ENCODE data around the gene BICD2.

Gene BICD2

GRCh38 chr9:92740446-92740961 is 24.1 kb downstream of the BICD2 start:
- H3K9me3 Mint-ChIP-seq, result no peaks in the 10 kb centered on the region

GRCh38 chr9:92740009-92740408 is 24.6 kb downstream of the BICD2 start:
- Mint-ChIP-seq H3K4me1 (peaks cover 57% of the 10 kb centered on the region), H3K36me3 (ENCODE audit: low read depth) (no peaks in the 10 kb centered on the region), H3K9me3 (no peaks in the 10 kb centered on the region), H3K27me3 (ENCODE audit: low read depth) (no peaks in the 10 kb centered on the region), H3K4me3 (no peak overlapping the region), H3K27ac (peak overlapping the region in 2 of 3 experiments; percentile 24 to 55)
- TF ChIP-seq CTCF (IDR thresholded peaks at IDR 0.05; ENCODE audit: unreplicated experiment in 3 of 3), result no peak

More at GRCh38 chr9:92740446-92740961, 24.1 kb downstream of the BICD2 start:
- no peak for TF ChIP-seq CTCF (IDR thresholded peaks at IDR 0.05; ENCODE audit: unreplicated experiment in 3 of 3)
- Mint-ChIP-seq H3K36me3 (ENCODE audit: low read depth) (no peaks in the 10 kb centered on the region), H3K4me3 (no peak overlapping the region), H3K27ac (peak overlapping the region in 2 of 3 experiments; percentile 24 to 55), H3K27me3 (ENCODE audit: low read depth) (no peaks in the 10 kb centered on the region), H3K4me1 (peaks cover 62% of the 10 kb centered on the region)

- H3K4me1 Mint-ChIP-seq, result peaks cover 54% of the 10 kb centered on the region
- no peaks in the 10 kb centered on the region for H3K36me3 Mint-ChIP-seq (ENCODE audit: low read depth)
- TF ChIP-seq CTCF (IDR thresholded peaks at IDR 0.05; ENCODE audit: unreplicated experiment in 3 of 3), result no peak
- peak overlapping the region in 1 of 3 experiments; percentile 24 for H3K27ac Mint-ChIP-seq
- no peaks in the 10 kb centered on the region for H3K9me3 Mint-ChIP-seq
- no peak overlapping the region for H3K4me3 Mint-ChIP-seq
- H3K27me3 Mint-ChIP-seq (ENCODE audit: low read depth), result no peaks in the 10 kb centered on the region
Observed at GRCh38 chr9:92739346-92739970, 25.2 kb downstream of the BICD2 start.

- TF ChIP-seq CTCF (IDR thresholded peaks at IDR 0.05; ENCODE audit: unreplicated experiment in 3 of 3), result no peak
- no peaks in the 10 kb centered on the region for H3K9me3 Mint-ChIP-seq
- H3K27ac Mint-ChIP-seq, result peak overlapping the region in 1 of 3 experiments; percentile 16
- no peaks in the 10 kb centered on the region for H3K36me3 Mint-ChIP-seq (ENCODE audit: low read depth)
- H3K27me3 Mint-ChIP-seq (ENCODE audit: low read depth), result no peaks in the 10 kb centered on the region
- peaks cover 49% of the 10 kb centered on the region for H3K4me1 Mint-ChIP-seq
- no peak overlapping the region for H3K4me3 Mint-ChIP-seq
Observed at GRCh38 chr9:92738661-92739081, 26.0 kb downstream of the BICD2 start.

GRCh38 chr9:92737611-92738299 is 26.9 kb downstream of the BICD2 start:
- TF ChIP-seq CTCF (IDR thresholded peaks at IDR 0.05; ENCODE audit: unreplicated experiment in 3 of 3), result no peak
- H3K36me3 Mint-ChIP-seq (ENCODE audit: low read depth), result peaks cover 5% of the 10 kb centered on the region
- H3K4me1 Mint-ChIP-seq, result peaks cover 47% of the 10 kb centered on the region
- no peak overlapping the region for H3K27ac Mint-ChIP-seq
- H3K4me3 Mint-ChIP-seq, result no peak overlapping the region
- peaks cover 2% of the 10 kb centered on the region for H3K9me3 Mint-ChIP-seq
- H3K27me3 Mint-ChIP-seq (ENCODE audit: low read depth), result no peaks in the 10 kb centered on the region
